ENCODE results near the gene RNF121. TPM values are rescaled to one million over a fixed set of nuclear protein-coding genes. Genes with fewer than 3 reads are reported as not detected.

RNF121 gene
- total and polyA plus RNA-seq, 2 of the 13 experiments (the other 11 are each of a cell fraction or from before 2014, with no cell fraction given), result 28.6 to 44.3 TPM

DNA sequence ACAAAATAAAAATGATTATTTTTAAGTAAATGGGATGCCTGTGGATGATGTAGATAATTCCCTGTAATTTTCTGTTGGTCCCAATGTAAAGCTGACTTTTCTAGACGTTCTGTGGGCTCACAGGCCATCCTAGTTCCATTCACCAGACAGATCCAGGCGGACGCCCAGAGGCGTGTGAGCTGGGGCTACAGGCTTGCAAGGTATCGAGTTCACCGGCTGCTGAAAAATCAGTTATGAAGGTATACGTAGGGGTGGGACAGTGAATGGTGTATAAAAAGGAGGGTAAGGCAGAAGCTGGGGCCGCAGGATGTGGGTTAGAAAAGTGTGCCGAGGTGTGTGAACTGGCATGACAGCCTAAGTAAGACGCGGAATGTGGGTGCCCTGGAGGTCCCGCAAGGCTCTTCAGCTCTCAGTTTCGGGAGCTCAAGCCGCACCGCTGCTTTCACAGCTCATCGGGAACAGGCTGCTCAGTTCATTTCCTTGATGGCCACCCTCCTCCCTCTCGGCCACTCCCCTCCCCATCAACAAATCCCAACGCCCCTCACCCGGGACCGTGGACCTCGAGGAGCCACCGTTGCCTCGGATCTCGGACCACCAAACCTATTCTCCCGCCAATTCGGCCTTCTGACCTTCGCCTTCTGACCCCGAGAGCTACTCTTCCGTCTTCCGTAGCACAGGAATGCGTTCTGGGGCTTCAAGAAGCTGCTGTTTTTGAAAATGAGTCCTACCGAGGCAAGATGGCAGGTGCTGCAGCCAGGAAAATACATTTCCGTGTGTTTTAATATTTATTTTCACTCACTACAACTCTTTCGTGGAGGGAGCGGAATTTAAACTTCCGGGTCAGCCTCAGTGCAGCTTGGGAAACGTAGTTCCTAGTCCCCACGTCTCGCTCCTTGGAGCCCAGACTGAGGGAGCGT is 768 bp upstream of the RNF121 start, which contains the start of gene XNDC1N (continued):
- TF ChIP-seq PRDM15 (CRISPR knock-in tag; IDR thresholded peaks at IDR 0.05), result no peak
- no peak for TF ChIP-seq GATA4 (IDR thresholded peaks at IDR 0.05; ENCODE audit: borderline replicate concordance, low read depth)
- no peak for TF ChIP-seq ZNF691 (CRISPR knock-in tag; IDR thresholded peaks at IDR 0.05; ENCODE audit: borderline replicate concordance, low read depth)
- no peak for TF ChIP-seq ZNF333 (CRISPR knock-in tag; IDR thresholded peaks at IDR 0.05; ENCODE audit: borderline replicate concordance)
- TF ChIP-seq ZNF343 (CRISPR knock-in tag; IDR thresholded peaks at IDR 0.05), result no peak
- TF ChIP-seq GMEB2 (CRISPR knock-in tag; IDR thresholded peaks at IDR 0.05; ENCODE audit: low read depth), result no peak
- TF ChIP-seq, protein P1, sequence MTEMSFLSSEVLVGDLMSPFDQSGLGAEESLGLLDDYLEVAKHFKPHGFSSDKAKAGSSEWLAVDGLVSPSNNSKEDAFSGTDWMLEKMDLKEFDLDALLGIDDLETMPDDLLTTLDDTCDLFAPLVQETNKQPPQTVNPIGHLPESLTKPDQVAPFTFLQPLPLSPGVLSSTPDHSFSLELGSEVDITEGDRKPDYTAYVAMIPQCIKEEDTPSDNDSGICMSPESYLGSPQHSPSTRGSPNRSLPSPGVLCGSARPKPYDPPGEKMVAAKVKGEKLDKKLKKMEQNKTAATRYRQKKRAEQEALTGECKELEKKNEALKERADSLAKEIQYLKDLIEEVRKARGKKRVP (CRISPR knock-in tag; IDR thresholded peaks at IDR 0.05), result no peak
- no peak for TF ChIP-seq SKI (IDR thresholded peaks at IDR 0.05; ENCODE audit: partially characterized antibody)
- no peak for TF ChIP-seq ZNF557 (CRISPR knock-in tag; IDR thresholded peaks at IDR 0.05)
- TF ChIP-seq ZNF660 (CRISPR knock-in tag; IDR thresholded peaks at IDR 0.05; ENCODE audit: borderline replicate concordance, low read depth), result no peak
- no peak for TF ChIP-seq ZNF713 (CRISPR knock-in tag; IDR thresholded peaks at IDR 0.05)
- TF ChIP-seq KDM6A (CRISPR knock-in tag; IDR thresholded peaks at IDR 0.05; ENCODE audit: low read depth), result no peak
- 0 out of 2 replicates have a peak, but pooled peaks have one; percentile 39 for TF ChIP-seq ZGPAT (CRISPR knock-in tag; IDR thresholded peaks at IDR 0.05)
- no peak for TF ChIP-seq THYN1 (CRISPR knock-in tag; IDR thresholded peaks at IDR 0.05; ENCODE audit: borderline replicate concordance, low read depth)
- peak; percentile 48; the same call in 1 of the 2 replicates for TF ChIP-seq ZNF563 (CRISPR knock-in tag; IDR thresholded peaks at IDR 0.05)
- no peak for TF ChIP-seq IRX3 (CRISPR knock-in tag; IDR thresholded peaks at IDR 0.05; ENCODE audit: borderline replicate concordance, low read depth)
- TF ChIP-seq ZNF724P (CRISPR knock-in tag; IDR thresholded peaks at IDR 0.05; ENCODE audit: borderline replicate concordance), result 0 out of 2 replicates have a peak, but pooled peaks have one; percentile 46
- TF ChIP-seq ZNF362 (CRISPR knock-in tag; IDR thresholded peaks at IDR 0.05; ENCODE audit: borderline replicate concordance), result no peak

Measured in HepG2 (cell line).